HepG2 (cell line): ENCODE measurements around the gene GLDC. TPM values are rescaled to one million over a fixed set of nuclear protein-coding genes. Genes with fewer than 3 reads are reported as not detected.

Experiments
- ATAC-seq: fragments of 200-7000 bp; cut with Tn5 transposase; 3 replicates; pipeline ENCODE4 v1.9.1; 2020; ENCODE audit warnings: mild to moderate bottlenecking, moderate library complexity
- BruUV-seq: library from RNA; stranded (reverse); fragments of 400-500 nt; replicated peaks from 2 replicates; lab custom pipeline; 2021; lab: Mats Ljungman, UMichigan
- CTCF ChIA-PET: fragments of 300-600 bp; formaldehyde crosslinking; extraction: SDS; loops from one replicate; lab custom pipeline; 2021; ENCODE audit warnings: low total read pairs, inconsistent platforms, low intra/inter-chr PET ratio; lab: Yijun Ruan, JAX
- POLR2A ChIA-PET: fragments of 350-600 bp; sonication (Branson Sonifier 250); formaldehyde crosslinking; loops from one replicate; lab custom pipeline; 2020; ENCODE audit warnings: antibody characterized with exemption, inconsistent platforms; lab: Yijun Ruan, JAX
- DNase-seq: peaks from one replicate; pipeline ENCODE4 v3.0.0-alpha.2; 2015; ENCODE audit warnings: low spot score
- FAIRE-seq: peaks from 3 replicates; lab custom pipeline; 2011; peaks lifted over from hg19 to GRCh38; lab: Jason Lieb, UNC
- H2AFZ ChIP-seq: one replicate; pipeline ENCODE4 v1.6.1; 2011; ENCODE audit warnings: low read length, inconsistent platforms
- H3K27ac ChIP-seq: fragments of 300-600 bp; 3 replicates; pipeline ENCODE4 v1.8.0; 2011; ENCODE audit warnings: mixed run types, mild to moderate bottlenecking, mixed read lengths, low read length, inconsistent platforms; ENCODE audit not compliant: insufficient read depth; ENCODE audit errors: extremely low read length
- H3K27me3 ChIP-seq, 2 experiments: fragments of 200-600 bp in 1 of 2; 2 replicates in 1 of 2; 3 replicates in 1 of 2; pipeline versions ENCODE4 v1.6.0 to v1.8.0; 2011; ENCODE audit warnings: low read length in 2 of 2, mild to moderate bottlenecking in 2 of 2, moderate library complexity in 2 of 2, inconsistent platforms in 1 of 2; ENCODE audit not compliant: insufficient read depth in 2 of 2, control insufficient read depth in 1 of 2
- H3K36me3 ChIP-seq, 2 experiments: fragments of 200-600 bp in 1 of 2; replicated peaks in 1 of 2; 2 replicates in 1 of 2; 3 replicates in 1 of 2; pipeline versions ENCODE4 v1.5.1 to v1.8.0; 2011; ENCODE audit warnings: low read length in 2 of 2, inconsistent platforms in 1 of 2; ENCODE audit not compliant: insufficient read depth in 2 of 2, control insufficient read depth in 1 of 2
- H3K4me1 ChIP-seq: 2 replicates; pipeline ENCODE4 v1.5.1; 2012; ENCODE audit warnings: low read length, inconsistent platforms; ENCODE audit not compliant: insufficient read depth
- H3K4me2 ChIP-seq: 2 replicates; pipeline ENCODE4 v1.6.0; 2011; ENCODE audit warnings: low read depth, low read length, inconsistent platforms
- H3K4me3 ChIP-seq, 3 experiments: fragments of 200-600 bp in 1 of 3; sonication (generic), shearing (Covaris generic) in 1 of 3; replicated peaks in 1 of 3; 2 replicates each; pipeline ENCODE4 v1.5.1; 2011 to 2016; ENCODE audit warnings: low read length in 3 of 3, inconsistent platforms in 2 of 3, low read depth in 2 of 3, mild to moderate bottlenecking in 2 of 3, control low read depth in 1 of 3, mixed read lengths in 1 of 3; ENCODE audit not compliant: insufficient read depth in 1 of 3
- H3K79me2 ChIP-seq: one replicate; pipeline ENCODE4 v1.6.1; 2011; ENCODE audit warnings: low read length, inconsistent platforms; ENCODE audit not compliant: insufficient read depth
- H3K9ac ChIP-seq: 2 replicates; pipeline ENCODE4 v1.6.0; 2011; ENCODE audit warnings: mild to moderate bottlenecking, low read depth, low read length, inconsistent platforms; ENCODE audit not compliant: insufficient read depth
- H3K9me3 ChIP-seq: 2 replicates; pipeline ENCODE4 v1.5.1; 2012; ENCODE audit warnings: mild to moderate bottlenecking, low read length
- H4K20me1 ChIP-seq: 2 replicates; pipeline ENCODE4 v1.6.0; 2011; ENCODE audit warnings: inconsistent platforms, mild to moderate bottlenecking, low read length, moderate library complexity; ENCODE audit not compliant: insufficient read depth
- MATR3 ChIP-seq: sonication (generic); formaldehyde crosslinking; IDR thresholded peaks from 2 replicates; pipeline ENCODE4 v1.4.0; 2020; ENCODE audit warnings: missing genetic modification reagents
- PCBP2 ChIP-seq: fragments of 200-400 bp; formaldehyde crosslinking; optimal IDR thresholded peaks from 2 replicates; pipeline ENCODE3; 2018; ENCODE audit warnings: low read length, low read depth; ENCODE audit not compliant: poor library complexity, severe bottlenecking
- POLR2G ChIP-seq: fragments of 200-400 bp; formaldehyde crosslinking; IDR thresholded peaks from 2 replicates; pipeline ENCODE4 v1.6.1; 2018; ENCODE audit warnings: mild to moderate bottlenecking, low read depth, low read length, moderate library complexity
- PPARG ChIP-seq: conservative IDR thresholded peaks from 2 replicates; pipeline ENCODE4 v1.6.1; 2016; ENCODE audit warnings: missing biosample characterization, missing genetic modification reagents
- PRMT3 ChIP-seq: sonication (generic); formaldehyde crosslinking; IDR thresholded peaks from 2 replicates; pipeline ENCODE4 v1.8.1; 2022; ENCODE audit warnings: low read depth, mild to moderate bottlenecking, moderate library complexity, missing genetic modification reagents, borderline replicate concordance
- SOX13 ChIP-seq, 3 experiments: fragments of 450-650 bp in 1 of 3; sonication (generic) in 1 of 3; formaldehyde crosslinking in 1 of 3; IDR thresholded peaks in 2 of 3; conservative IDR thresholded peaks in 1 of 3; 2 replicates each; pipeline versions ENCODE4 v1.5.0 to v1.6.1; 2016 to 2020; ENCODE audit warnings: antibody characterized with exemption in 1 of 3, mild to moderate bottlenecking in 1 of 3, missing compliant biosample characterization in 1 of 3, missing genetic modification reagents in 1 of 3, moderate library complexity in 1 of 3
- SRSF4 ChIP-seq: fragments of 200-400 bp; formaldehyde crosslinking; IDR thresholded peaks from one replicate; pipeline ENCODE4 v1.6.1; 2018; ENCODE audit warnings: mild to moderate bottlenecking, low read depth, low read length, moderate library complexity; ENCODE audit not compliant: poor library complexity, severe bottlenecking
- TAF1 ChIP-seq: sonication (generic); formaldehyde crosslinking; IDR thresholded peaks from 2 replicates; pipeline ENCODE4 v1.4.0; 2020; ENCODE audit warnings: missing genetic modification reagents
- TCF7L2 ChIP-seq: IDR thresholded peaks from 2 replicates; pipeline ENCODE4 v1.6.1; 2011; ENCODE audit warnings: mild to moderate bottlenecking, low read depth, low read length, moderate library complexity
- ZKSCAN1 ChIP-seq: fragments of 150-350 bp; IDR thresholded peaks from 2 replicates; pipeline ENCODE4 v1.6.1; 2014; ENCODE audit warnings: low read length
- ZNF251 ChIP-seq: sonication (generic); formaldehyde crosslinking; IDR thresholded peaks from 2 replicates; pipeline ENCODE4 v1.9.0; 2021; ENCODE audit warnings: mild to moderate bottlenecking, missing genetic modification reagents
- ZNF33A ChIP-seq: sonication (generic); formaldehyde crosslinking; IDR thresholded peaks from 2 replicates; pipeline ENCODE4 v1.5.1; 2020; ENCODE audit warnings: missing genetic modification reagents, mild to moderate bottlenecking, moderate library complexity, borderline replicate concordance
- WGBS: methylation state at CpG from one replicate; pipeline ENCODE4 v1.1.6; 2017; ENCODE audit warnings: low lambda C conversion rate; 5-methylcytosine and 5-hydroxymethylcytosine counted together
- in situ Hi-C: cut with HindIII; loops from 2 replicates; pipeline ENCODE4 v1.10.0; 2017; ENCODE audit warnings: low pct_unique_long_range_greater_than_20kb; ENCODE audit not compliant: extremely low pct_ligation_motif_present
- intact Hi-C: fragments of 100-400 bp; cut with micrococcal nuclease; formaldehyde crosslinking; loops from one replicate; pipeline ENCODE4 v1.10.0; 2022; ENCODE audit not compliant: unreplicated experiment
- polyA plus RNA-seq, 8 experiments: library from polyadenylated mRNA; depleted of rRNA in 3 of 8; stranded (reverse) in 7 of 8; unstranded in 1 of 8; fragments of >200 nt; fragmentation: Illumina TruSeq in 4 of 8; extraction: Trizol in 4 of 8; gene quantifications; 2 replicates each; pipeline versions ENCODE4 v1.2.1 to v1.2.3, GENCODE V29; 2011 to 2016; ENCODE audit warnings: low read depth in 4 of 8, missing spikeins in 1 of 8, mixed read lengths in 1 of 8; ENCODE audit not compliant: insufficient read depth in 1 of 8
- total RNA-seq, 5 experiments: library from RNA; depleted of rRNA; stranded (reverse); fragments of >200 nt; fragmentation: Illumina TruSeq; extraction: Trizol; gene quantifications; 2 replicates each; pipeline ENCODE4 v1.2.3, GENCODE V29; 2016; ENCODE audit warnings: low read depth in 1 of 5
- TF ChIP-seq, protein P1 (sequence below): sonication (generic); formaldehyde crosslinking; IDR thresholded peaks from 2 replicates; pipeline ENCODE4 v1.5.1; 2020; ENCODE audit warnings: missing genetic modification reagents, mild to moderate bottlenecking, borderline replicate concordance
- TF ChIP-seq, protein P2 (sequence below): sonication (generic); formaldehyde crosslinking; IDR thresholded peaks from 2 replicates; pipeline ENCODE4 v1.9.0; 2022; ENCODE audit warnings: low read depth, missing genetic modification reagents
- TF ChIP-seq, protein P3 (sequence below): IDR thresholded peaks from 2 replicates; pipeline ENCODE4 v1.6.1; 2016; ENCODE audit warnings: control low read depth

Gene GLDC
- total and polyA plus RNA-seq, 2 of the 13 experiments (the other 11 are each of a cell fraction or from before 2014, with no cell fraction given), result 59.3 to 115 TPM

DNA sequence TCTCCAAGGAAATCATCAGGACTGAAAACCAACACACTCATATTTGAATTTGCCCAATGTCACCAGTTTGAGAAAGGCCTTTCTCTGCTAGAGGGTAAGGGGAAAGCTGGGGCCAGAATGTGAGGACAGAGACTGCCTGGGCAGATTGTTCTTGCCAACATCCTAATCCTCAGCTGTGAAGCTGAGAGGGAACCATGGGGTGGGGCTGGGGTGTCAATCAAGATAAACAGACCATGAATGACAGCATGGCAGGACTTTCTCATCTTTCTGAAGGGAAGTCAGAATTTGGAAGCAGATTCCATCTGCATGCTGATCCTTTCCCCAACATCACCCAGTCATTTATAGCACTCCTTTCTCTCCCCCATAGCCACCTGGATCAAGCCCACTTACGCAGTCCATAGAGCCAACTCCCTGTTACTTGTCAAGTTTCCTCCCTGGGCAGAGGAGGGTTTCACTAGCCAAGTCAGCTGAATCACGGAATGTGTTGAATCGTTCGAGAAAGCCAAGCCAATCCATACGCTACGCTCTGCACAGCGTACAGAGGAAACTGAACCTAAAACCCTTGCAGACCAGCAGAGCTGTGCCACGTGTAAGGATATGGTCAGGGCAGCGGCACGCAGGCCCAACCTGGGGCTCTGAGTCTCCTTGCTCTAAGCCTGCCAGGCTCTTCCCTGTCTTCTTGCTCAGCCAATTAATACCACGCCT, 14.9 kb downstream of the GLDC start:
- Histone ChIP-seq H3K9me3 (no peaks in the 10 kb centered on the region), H3K4me2 (no peak overlapping the region), H3K36me3 (peaks cover 2 to 12% of the 10 kb centered on the region in 2 experiments; a peak in 2 of 5 replicates), H3K4me3 (no peak overlapping the region), H4K20me1 (no peaks in the 10 kb centered on the region; the same call in none of the 2 replicates), H3K27me3 (no peaks in the 10 kb centered on the region), H2AFZ (no peak overlapping the region), H3K79me2 (peaks cover 77% of the 10 kb centered on the region), H3K4me1 (peaks cover 71% of the 10 kb centered on the region), H3K9ac (no peak overlapping the region), H3K27ac (no peak overlapping the region)
- 87% methylated on average over 11 of the region's 11 CpGs for WGBS
- POLR2A ChIA-PET, result interaction anchor here (1.0 kb wide), 1 partner anchor 15 kb away, joined by 3 read pairs; no protein-coding TSS in a partner anchor
- DNase-seq (no peak), FAIRE-seq (no peak), ATAC-seq (no peak)
- CTCF ChIA-PET, result no interaction called here
- BruUV-seq, result no TSS peak
- in situ Hi-C loops (no loop called here), intact Hi-C loops (loop anchor here (5.0 kb wide), 2 partner anchors 37 to 38 kb away; no protein-coding TSS in a partner anchor)
- TF ChIP-seq PRMT3, result no peak
- no peak for TF ChIP-seq PPARG (CRISPR knock-in tag)
- no peak for TF ChIP-seq MATR3 (CRISPR knock-in tag)
- TF ChIP-seq TAF1 (CRISPR knock-in tag), result no peak
- TF ChIP-seq, protein P1, sequence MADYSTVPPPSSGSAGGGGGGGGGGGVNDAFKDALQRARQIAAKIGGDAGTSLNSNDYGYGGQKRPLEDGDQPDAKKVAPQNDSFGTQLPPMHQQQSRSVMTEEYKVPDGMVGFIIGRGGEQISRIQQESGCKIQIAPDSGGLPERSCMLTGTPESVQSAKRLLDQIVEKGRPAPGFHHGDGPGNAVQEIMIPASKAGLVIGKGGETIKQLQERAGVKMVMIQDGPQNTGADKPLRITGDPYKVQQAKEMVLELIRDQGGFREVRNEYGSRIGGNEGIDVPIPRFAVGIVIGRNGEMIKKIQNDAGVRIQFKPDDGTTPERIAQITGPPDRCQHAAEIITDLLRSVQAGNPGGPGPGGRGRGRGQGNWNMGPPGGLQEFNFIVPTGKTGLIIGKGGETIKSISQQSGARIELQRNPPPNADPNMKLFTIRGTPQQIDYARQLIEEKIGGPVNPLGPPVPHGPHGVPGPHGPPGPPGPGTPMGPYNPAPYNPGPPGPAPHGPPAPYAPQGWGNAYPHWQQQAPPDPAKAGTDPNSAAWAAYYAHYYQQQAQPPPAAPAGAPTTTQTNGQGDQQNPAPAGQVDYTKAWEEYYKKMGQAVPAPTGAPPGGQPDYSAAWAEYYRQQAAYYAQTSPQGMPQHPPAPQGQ (CRISPR knock-in tag), result no peak
- no peak for TF ChIP-seq ZNF33A (CRISPR knock-in tag)
- no peak for TF ChIP-seq ZNF251
- TF ChIP-seq, protein P2, sequence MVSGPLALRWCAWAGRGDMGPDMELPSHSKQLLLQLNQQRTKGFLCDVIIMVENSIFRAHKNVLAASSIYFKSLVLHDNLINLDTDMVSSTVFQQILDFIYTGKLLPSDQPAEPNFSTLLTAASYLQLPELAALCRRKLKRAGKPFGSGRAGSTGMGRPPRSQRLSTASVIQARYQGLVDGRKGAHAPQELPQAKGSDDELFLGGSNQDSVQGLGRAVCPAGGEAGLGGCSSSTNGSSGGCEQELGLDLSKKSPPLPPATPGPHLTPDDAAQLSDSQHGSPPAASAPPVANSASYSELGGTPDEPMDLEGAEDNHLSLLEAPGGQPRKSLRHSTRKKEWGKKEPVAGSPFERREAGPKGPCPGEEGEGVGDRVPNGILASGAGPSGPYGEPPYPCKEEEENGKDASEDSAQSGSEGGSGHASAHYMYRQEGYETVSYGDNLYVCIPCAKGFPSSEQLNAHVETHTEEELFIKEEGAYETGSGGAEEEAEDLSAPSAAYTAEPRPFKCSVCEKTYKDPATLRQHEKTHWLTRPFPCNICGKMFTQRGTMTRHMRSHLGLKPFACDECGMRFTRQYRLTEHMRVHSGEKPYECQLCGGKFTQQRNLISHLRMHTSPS (CRISPR knock-in tag), result no peak
- TF ChIP-seq POLR2G, result no peak
- no peak for TF ChIP-seq ZKSCAN1
- no peak for TF ChIP-seq SOX13 (IDR thresholded peaks at IDR 0.05)
- no peak for TF ChIP-seq SOX13 (CRISPR knock-in tag; conservative IDR thresholded peaks at IDR 0.05 in 1 of 2, IDR thresholded peaks at IDR 0.05 in 1 of 2)
- TF ChIP-seq, protein P3, sequence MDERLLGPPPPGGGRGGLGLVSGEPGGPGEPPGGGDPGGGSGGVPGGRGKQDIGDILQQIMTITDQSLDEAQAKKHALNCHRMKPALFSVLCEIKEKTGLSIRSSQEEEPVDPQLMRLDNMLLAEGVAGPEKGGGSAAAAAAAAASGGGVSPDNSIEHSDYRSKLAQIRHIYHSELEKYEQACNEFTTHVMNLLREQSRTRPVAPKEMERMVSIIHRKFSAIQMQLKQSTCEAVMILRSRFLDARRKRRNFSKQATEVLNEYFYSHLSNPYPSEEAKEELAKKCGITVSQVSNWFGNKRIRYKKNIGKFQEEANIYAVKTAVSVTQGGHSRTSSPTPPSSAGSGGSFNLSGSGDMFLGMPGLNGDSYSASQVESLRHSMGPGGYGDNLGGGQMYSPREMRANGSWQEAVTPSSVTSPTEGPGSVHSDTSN (CRISPR knock-in tag), result no peak
- no peak for TF ChIP-seq PCBP2
- TF ChIP-seq SRSF4, result no peak
- TF ChIP-seq TCF7L2, result no peak
- TF ChIP-seq, all 625 proteins: peak for 0
